ENCODE measurements around the gene CCL23.
"Not testable (repeated sequence)": the region's sequence is repeated elsewhere in the genome, so short reads cannot be mapped to it uniquely, and the experiment has no call there.

CCL23 gene

GRCh38 chr17:36017799-36018198 lies at the start of gene CCL23:
CCL23 (minus strand) TSS chr17:36017972; CDS start chr17:36017897, 75 bp downstream.
- no peak for DNase-seq

GRCh38 chr17:36066365-36066985 lies 48.7 kb upstream of the CCL23 start:
- no peak for DNase-seq

GRCh38 chr17:36063786-36064541 lies 46.2 kb upstream of the CCL23 start, which contains the start of gene CCL18:
CCL18 (plus strand) TSS chr17:36064272; CDS start chr17:36064343, 71 bp downstream.
- no peak for DNase-seq

GRCh38 chr17:36060816-36061215 lies 43.0 kb upstream of the CCL23 start:
- DNase-seq, result no peak

GRCh38 chr17:36059406-36059805 lies 41.6 kb upstream of the CCL23 start:
- DNase-seq, result no peak

GRCh38 chr17:36057911-36058310 lies 40.1 kb upstream of the CCL23 start:
- no peak for DNase-seq

- no peak for DNase-seq
Observed at GRCh38 chr17:36055921-36056520, 38.2 kb upstream of the CCL23 start.

- no peak for DNase-seq
Observed at GRCh38 chr17:36055171-36055570, 37.4 kb upstream of the CCL23 start.

GRCh38 chr17:36049643-36050042 lies 31.9 kb upstream of the CCL23 start:
- DNase-seq, result no peak

- no peak for DNase-seq
Observed at GRCh38 chr17:36048066-36048465, 30.3 kb upstream of the CCL23 start.

GRCh38 chr17:36036235-36036634 lies 18.5 kb upstream of the CCL23 start:
- DNase-seq, result no peak

- no peak for DNase-seq
Observed at GRCh38 chr17:36034127-36034526, 16.4 kb upstream of the CCL23 start.

GRCh38 chr17:36030956-36031355 lies 13.2 kb upstream of the CCL23 start:
- DNase-seq, result no peak

- DNase-seq, result no peak
Observed at GRCh38 chr17:36027761-36028160, 10.0 kb upstream of the CCL23 start.

GRCh38 chr17:36024106-36024869 lies 6.5 kb upstream of the CCL23 start:
- no peak for DNase-seq

- no peak for DNase-seq
Observed at GRCh38 chr17:36019423-36019822, 1.7 kb upstream of the CCL23 start.

- no peak for DNase-seq
Observed at GRCh38 chr17:36016555-36016954, 1.2 kb downstream of the CCL23 start.

GRCh38 chr17:36015895-36016294 lies 1.9 kb downstream of the CCL23 start:
- DNase-seq, result not testable (repeated sequence)

GRCh38 chr17:36014946-36015345 lies 2.8 kb downstream of the CCL23 start:
- DNase-seq, result no peak

GRCh38 chr17:36011201-36011600 lies 6.6 kb downstream of the CCL23 start:
- DNase-seq, result no peak

- DNase-seq, result no peak
Observed at GRCh38 chr17:36008998-36009665, 8.6 kb downstream of the CCL23 start.

GRCh38 chr17:36004594-36005108 lies 13.1 kb downstream of the CCL23 start:
- DNase-seq, result no peak

Data from fibroblast of skin of right biceps (primary cell).